SKM-1 treated with dmso at 0.1 percent for 144 hours (cell line): ENCODE results near the gene THOC5.
A peak's percentile ranks its signal among the peaks of the same experiment; 100 is the strongest.
"Not testable (repeated sequence)": the region's sequence is repeated elsewhere in the genome, so short reads cannot be mapped to it uniquely, and the experiment has no call there.

ENCODE experiments used
- DNase-seq: peaks from one replicate; lab custom pipeline; 2025; ENCODE audit not compliant: unreplicated experiment; lab: John Stamatoyannopoulos, UW

Gene THOC5

DNA sequence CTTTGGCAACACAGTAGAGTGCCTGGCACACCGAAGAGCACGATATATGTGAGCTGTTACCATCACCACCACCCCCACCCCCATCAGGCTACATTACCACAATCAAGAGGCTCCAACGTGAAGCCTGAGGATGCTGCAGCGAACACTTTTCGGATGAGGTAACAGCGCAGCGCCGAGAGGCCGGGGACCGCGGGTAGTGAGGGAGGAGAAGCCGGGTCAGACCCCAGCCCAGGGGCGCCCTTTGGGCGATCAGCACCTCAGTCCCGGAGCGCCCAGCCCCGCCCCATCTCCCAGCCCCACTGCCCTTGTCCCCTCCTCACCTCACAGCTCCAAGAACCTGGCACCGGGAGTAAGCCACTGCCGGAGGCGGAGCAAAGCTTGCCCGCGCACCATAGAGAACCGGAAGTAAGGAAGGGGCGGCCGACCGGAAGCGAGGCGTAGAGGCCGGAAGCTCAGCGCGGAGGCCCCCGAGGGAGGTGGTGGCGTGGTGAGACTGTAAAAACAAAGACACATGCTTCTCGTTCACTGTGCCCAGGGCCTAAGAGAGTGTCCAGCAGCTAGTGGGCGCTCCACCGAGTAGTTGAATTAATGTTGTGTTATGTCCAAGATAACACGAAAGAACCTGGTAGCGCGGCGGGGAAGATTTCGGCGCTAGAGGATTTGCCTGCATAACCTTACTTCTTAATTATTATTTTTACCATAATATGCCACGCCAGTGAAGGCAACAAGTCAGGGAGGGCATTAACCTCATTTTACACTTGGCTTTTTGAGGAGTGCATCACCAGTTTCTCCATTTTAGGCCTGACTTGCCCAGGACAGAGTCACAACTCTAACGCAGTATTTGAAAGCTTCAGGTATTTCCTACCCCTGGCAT is at the start of gene THOC5:
TSS of gene THOC5 (minus strand) at position 407 of the 874 bp plus-strand sequence. CDS start 4,610 bp downstream, outside the sequence.
- peak; percentile 94 for DNase-seq

DNA sequence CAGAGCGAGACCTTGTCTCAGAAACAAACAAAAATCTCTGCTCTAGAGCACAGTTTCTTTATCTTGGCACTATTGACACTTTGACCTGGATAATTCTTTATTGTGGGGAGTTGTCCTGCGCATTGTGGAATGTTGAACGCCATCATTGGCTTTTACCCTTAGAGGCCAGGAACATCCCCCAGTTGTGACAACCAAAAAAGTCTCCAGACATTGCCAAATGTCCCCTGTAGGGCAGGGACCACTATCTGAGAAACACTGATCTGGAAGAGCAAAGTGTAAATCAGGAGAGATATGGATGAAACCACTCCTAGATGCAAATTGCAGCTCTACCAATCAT is 45.1 kb upstream of the THOC5 start:
- no peak for DNase-seq

DNA sequence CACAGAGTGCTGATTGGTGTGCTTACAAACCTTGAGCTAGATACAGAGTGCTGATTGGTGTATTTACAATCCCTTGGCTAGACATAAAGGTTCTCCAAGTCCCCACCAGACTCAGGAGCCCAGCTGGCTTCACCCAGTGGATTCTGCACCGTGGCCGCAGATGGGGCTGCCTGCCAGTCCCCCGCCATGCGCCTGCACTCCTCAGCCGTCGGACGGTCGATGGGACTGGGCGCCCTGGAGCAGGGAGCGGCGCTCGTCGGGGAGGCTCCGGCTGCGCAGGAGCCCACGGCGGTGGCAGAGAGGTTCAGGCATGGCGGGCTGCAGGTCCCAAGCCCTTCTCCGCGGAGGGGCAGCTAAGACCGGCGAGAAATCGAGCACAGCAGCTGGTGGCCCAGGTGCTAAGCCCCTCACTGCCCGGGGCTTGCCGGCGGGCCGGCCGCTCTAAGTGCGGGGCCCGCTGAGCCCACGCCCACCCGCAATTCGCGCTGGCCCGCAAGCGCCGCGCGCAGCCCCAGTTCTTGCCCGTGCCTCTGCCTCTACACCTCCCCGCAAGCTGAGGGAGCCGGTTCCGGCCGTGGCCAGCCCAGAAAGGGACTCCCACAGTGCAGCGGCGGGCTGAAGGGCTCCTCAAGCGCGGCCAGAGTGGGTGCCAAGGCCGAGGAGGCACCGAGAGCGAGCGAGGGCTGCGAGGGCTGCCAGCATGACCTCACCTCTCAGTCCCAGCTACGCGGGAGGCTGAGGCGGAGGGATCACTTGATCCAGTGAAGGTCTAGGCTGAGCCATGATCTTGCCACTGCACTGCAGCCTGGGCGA is 44.5 kb upstream of the THOC5 start:
- not testable (repeated sequence) for DNase-seq

DNA sequence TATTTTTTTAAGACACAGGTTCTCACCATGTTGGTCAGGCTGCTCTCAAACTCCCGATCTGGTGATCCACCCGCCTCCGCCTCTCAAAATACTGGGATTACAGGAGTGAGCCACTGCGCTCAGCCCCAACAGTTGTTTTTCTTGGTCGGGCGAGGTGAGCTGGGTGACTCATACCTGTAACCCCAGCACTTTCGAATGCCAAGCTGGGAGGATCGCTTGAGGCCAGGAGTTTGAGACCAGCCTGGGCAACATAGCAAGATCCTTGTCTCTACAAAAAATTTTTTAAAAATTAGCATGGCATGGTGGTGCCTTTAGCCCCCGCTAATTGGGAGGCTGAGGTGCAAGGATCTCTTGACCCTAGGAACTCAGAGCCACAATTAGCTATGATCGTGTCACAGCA is 42.9 kb upstream of the THOC5 start:
- DNase-seq, result no peak

DNA sequence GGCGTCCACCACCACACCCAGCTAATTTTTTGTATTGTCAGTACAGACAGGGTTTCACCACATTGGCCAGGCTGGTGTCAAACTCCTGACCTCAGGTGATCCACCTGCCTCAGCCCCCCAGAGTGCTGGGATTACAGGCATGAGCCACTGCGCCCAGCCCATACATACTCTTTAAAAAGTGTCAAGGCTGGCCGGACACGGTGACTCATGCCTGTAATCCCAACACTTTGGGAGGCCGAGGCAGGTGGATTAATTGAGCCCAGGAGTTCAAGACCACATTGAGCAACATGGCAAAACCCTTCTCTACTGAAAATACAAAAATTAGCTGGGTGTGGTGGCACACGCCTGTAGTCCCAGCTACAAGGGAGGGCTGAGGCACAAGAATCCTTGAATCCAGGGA is 40.9 kb upstream of the THOC5 start:
- not testable (repeated sequence) for DNase-seq

DNA sequence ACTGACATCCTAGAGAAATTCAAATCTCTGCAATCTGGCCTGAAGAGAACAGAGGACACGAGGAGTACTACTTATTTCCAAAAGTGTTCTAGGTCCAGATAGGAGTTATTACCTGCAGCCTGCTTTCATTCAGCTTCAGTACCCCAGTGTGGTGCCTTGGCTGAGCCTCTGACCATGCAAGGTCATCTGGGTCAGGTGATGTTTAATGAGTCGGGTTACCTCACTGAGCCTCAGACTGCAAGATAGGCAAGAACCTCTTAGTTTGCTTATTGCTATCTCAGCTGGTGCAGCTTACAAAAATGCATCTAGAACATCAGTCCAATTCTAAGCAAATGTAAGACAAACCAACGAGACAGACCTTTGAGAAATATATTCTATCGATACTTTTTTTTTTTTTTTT is 40.4 kb upstream of the THOC5 start:
- DNase-seq, result no peak

DNA sequence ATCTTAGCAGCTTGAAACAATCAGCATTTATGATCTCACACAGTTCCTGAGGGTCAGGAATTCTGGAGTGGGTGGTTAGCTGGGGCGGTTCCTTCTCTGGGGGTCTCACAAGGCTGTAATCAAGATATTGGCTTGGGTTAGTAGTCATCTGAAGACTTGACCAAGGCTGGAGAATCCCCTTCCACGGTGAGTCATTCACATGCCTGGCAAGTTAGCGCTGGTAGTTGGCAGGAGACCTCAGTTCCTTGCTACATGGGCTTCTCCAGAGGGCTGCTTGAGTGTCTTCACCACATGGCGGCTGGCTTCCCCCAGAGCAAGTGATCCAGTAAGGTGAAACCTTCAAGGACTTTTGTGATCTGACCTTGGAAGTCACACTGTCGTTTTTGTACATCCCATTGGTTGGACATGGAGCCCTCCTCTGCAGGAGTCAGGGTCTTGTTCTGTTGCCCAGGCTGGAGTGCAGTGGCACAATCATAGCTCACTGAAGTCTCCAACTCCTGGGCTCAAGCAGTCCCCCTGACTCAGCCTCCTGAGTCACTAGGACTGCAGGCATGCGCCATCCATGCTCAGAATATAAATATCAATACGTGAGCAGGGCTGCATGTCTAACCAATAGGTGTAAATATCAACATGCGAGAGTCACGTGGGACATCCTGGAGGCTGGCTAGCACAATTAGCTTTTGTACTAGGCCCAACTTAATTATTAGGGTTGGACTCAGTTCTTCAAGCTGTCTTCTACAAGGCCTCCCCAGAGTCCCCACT is 34.6 kb upstream of the THOC5 start:
- no peak for DNase-seq

DNA sequence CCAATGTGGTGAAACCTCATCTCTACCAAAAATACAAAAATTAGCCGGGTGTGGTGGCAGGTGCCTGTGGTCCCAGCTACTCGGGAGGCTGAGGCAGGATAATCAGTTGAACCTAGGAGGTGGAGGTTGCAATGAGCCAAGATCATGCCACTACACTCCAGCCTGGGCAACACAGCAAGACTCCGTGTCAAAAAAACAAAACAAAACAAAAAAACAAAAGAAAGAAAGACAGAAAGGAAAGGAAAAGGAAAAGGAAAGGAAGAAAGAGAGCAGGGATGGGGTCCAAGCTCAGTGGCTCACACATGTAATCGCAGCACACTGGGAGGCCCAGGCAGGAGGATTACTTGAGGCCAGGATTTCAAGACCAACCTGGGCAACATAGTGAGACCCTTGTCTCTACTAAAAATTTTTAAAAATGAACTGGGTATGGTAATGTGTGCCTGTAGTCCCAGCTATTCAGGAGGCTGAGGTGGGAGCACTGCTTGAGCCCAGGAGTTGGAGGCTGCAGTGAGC is 32.7 kb upstream of the THOC5 start:
- DNase-seq, result not testable (repeated sequence)

DNA sequence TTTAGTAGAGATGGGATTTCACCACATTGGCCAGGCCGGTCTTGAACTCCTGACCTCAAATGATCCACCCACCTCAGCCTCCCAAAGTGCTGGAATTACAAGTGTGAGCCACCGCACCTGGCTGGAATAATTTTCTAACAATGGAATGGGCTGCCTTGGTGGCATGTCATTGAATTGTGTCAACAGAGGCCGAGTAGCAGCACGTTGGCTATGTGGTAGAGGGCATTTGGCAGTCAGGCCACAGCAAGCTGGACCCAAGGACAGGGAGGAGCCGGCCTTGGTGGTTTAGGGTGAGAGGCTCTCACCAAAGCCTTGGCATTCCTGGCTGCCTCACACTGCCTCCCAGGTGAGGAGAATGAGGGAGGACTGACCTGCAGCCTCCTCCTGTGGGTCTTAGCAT is 31.4 kb upstream of the THOC5 start:
- DNase-seq, result no peak

DNA sequence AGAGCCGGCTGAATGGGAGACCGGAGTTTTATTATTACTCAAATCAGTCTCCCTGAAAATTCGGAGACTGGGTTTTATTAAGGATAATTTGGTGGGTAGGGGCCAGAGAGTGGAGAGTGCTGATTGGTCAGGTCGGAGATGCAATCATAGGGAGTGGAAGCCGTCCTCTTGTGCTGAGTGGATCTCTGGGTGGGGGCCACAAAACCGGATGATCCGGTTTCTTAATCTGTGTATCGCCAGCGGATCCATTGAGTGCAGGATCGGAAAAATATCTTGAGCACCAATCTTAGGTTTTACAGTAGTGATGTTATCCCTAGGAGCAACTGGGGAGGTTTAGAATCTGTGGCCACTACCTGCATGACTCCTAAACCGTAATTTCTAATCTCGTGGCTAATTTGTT is 28.2 kb upstream of the THOC5 start:
- DNase-seq, result no peak

DNA sequence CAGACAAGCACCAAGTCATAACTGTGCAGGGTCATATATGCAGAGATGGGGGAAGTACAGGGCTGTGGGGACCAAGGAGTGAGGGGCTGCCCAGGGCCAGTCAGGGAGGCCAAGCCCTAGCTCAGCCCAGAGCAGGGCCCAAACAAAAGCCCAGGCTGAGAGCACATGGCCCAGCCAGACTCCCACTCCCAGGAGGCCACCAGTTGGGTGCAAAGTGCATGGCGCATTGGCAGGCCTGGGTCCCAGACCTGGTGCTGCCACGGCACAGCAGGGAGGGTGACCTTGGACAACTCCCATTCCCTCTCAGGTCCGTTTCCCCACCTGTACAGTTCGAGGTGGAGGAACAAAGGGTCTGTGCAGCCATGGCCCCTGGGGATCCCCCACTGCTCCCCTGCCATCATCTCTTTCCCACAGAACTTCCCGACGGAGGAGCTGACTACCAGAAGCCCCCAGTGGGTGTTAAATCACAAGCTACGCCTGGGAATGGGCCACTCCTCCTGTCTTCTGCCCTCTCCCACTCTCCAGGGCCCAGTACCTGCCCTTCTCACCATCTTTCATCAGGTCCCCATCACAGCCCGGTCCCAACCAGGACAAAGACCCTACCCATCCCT is 26.7 kb upstream of the THOC5 start:
- DNase-seq, result no peak

DNA sequence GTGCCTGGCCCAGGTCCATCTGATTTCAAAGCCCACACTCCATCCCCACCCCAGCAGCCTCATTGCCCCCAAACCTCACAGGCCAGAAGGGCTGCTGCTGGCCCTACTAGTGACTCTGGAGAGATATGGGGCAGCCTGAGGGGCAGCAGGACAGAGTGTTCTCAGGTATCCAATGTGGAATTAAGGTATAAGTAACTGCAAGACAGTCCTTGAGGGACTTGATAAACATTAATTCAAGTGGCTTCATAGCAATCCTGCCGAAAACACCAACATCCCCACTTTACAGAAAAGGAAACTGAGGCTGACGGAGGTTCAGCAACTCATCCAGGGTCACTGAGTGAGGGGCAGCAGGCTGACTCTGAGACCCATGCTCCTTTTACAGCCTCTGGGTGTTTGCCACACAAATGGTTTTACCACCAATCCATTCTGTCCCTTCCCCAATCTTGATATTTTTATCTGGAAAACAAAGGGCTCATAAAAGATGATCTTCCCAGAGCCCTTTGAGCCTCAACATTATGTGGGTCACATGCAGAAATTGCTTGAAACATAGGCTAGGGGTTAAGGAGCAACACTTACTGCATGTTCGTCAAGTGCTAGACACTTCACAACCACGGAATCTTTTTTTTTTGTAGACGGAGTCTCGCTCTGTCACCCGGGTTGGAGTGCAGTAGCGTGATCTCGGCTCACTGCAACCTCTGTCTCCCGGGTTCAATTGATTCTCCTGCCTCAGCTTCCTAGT is 25.1 kb upstream of the THOC5 start:
- no peak for DNase-seq

DNA sequence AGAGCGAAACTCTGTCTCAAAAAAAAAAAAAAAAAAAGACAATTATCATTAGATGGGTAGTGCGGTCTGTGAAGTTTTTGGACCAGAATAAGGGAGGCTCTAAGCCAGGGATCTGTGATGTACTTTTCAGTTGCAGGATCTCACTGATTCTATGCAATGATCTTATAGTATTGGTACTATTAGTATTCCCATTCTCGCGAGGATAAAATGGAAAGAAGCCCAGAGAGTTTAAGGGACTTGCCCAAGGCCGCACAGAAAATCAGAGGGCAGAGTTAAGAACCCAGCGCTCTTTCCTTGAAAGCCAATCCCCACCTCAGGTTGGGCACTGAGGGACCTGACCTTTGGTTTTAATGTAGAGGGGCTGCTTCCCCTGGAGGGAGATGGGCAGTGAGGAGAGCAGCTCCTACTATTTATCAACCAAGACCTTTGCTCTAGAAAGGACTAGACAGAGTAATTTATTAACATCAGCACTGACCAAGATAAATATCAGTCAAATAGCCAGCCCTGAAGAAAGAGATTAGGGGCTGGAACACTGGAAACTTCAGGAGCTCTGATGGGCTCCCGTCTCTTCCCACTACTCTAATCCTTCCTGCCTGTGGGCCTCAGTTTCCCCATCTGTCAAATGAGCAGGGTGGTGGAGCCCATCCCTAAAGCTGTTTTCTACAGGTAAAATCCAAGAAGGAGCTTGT is 21.3 kb upstream of the THOC5 start:
- no peak for DNase-seq

DNA sequence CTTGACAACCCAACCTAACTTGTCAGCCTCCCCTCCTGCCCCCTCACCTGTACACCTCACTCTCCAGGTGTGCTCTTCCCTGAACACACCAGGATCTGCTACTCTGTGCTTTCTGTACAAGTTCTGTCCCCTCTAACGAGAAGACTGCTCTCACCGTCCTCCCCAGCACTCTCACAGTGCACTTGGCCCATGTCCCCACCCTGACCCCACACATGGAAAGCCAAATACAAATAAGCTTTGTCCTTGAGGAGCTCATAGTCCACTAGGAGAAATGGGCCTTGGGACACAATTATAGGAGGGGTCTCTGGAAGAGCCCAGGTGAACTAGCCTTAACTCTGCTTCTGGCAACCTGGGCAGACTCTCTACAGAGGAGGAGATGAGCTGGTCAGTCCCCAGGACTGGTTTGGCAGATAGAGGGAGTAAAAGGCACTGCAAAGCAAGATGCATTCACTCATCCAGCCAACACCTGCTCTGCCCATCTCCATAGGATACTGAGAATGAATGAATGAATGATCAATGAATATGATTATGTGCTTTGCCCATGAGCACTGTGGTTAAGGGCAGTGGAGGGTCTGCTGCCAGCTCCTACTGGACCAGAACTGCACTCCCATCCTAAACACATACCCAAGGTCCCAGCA is 17.5 kb upstream of the THOC5 start:
- DNase-seq, result no peak

DNA sequence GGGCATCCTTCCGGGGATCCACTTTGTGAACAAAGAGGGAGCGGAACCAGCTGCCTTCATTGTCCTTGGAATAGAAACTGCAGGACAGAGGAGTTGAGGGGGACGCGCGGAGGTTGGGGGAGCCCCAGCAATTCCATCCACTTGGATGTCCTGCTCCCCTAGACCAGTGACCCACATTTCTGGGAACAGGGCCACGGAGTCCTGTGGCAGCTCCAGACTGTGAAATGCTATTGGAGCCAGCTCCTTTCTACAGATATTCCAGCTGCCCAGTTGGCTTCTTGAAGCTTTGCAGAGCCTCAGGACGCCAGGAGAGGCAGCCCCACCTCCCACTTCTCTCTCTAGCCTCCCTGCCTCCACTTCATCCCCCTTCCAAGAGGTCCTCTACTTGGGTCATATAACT is 16.9 kb upstream of the THOC5 start:
- DNase-seq, result no peak

DNA sequence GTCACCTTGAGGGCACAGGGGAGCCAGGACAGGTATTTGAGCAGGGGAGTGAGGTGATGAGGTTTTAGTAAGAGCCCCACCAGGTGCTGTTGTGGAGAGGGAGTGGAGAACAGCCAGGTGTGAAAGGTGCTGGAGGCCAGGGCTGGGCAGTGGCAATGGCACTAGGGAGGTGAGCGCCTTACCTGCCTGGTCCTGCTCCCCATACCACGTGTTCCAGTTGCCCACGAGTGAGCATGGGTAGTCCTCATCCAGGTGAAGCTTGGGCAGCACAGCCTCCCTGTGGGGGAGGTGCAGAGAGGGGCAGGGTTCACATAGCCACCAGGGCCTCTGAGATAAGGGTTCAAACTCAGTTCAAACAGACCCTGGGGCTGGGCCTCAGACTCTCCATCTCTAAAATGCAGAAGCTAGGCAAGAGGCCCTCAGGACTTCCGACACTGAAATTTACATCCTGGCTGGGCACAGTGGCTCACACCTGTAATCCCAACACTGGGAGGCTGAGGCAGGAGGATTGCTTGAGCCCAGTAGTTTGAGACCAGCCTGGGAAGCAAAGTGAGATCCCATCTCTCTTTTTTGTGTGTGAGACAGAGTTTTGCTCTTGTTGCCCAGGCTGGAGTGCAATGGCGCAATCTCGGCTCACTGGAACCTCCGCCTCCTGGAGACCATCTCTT is 15.6 kb upstream of the THOC5 start:
- DNase-seq, result peak; percentile 4

DNA sequence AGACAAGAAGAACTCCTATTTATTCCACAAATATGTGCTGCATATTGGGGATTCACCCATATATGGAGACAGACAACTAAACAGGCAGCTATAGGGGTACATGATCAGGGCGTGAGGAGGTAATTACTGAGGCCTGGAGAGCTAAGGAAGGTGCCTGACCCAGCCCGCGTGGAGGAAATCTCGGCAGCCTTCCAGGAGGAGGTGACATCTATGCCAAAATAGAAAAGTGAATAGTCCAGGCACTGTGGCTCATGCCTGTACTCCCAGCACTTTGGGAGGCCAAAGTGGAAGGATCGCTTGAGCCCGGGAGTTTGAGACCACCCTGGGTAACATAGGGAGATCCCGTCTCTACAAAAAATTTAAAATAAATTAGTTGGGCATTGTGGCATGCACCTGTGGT is 13.8 kb upstream of the THOC5 start:
- DNase-seq, result no peak

DNA sequence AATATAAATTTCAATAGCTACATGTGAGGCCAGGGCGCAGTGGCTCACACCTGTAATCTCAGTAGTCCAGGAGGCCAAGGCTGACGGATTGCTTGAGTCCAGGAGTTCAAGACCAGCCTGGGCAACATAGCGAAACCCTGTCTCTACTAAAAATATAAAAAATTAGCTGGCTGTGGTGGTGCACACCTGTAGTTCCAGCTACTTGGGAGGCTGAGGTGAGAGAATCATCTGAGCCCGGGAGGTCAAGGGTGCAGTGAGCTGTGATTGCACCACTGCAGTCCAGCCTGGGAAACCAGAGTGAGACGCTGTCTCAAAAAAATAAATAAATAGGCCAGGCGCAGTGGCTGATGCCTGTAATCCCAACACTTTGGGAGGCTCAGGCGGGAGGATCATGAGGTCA is 13.0 kb upstream of the THOC5 start:
- DNase-seq, result not testable (repeated sequence)
